ENCODE measurements around the gene SH2D3A.

GRCh38 chr19:6723738-6724137 lies 43.5 kb downstream of the SH2D3A start:
- TF ChIP-seq POLR2A (IDR thresholded peaks at IDR 0.05), result no peak
- TF ChIP-seq, protein P1, sequence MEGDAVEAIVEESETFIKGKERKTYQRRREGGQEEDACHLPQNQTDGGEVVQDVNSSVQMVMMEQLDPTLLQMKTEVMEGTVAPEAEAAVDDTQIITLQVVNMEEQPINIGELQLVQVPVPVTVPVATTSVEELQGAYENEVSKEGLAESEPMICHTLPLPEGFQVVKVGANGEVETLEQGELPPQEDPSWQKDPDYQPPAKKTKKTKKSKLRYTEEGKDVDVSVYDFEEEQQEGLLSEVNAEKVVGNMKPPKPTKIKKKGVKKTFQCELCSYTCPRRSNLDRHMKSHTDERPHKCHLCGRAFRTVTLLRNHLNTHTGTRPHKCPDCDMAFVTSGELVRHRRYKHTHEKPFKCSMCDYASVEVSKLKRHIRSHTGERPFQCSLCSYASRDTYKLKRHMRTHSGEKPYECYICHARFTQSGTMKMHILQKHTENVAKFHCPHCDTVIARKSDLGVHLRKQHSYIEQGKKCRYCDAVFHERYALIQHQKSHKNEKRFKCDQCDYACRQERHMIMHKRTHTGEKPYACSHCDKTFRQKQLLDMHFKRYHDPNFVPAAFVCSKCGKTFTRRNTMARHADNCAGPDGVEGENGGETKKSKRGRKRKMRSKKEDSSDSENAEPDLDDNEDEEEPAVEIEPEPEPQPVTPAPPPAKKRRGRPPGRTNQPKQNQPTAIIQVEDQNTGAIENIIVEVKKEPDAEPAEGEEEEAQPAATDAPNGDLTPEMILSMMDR (IDR thresholded peaks at IDR 0.05), result no peak

Data from adrenal gland (tissue), 5 donors.